Endothelial cell of umbilical vein (primary cell): ENCODE measurements around the gene STMN1. TPM values are rescaled to one million over a fixed set of nuclear protein-coding genes. Genes with fewer than 3 reads are reported as not detected.

ENCODE experiments used
- BruUV-seq: library from RNA; stranded (reverse); fragments of 400-500 nt; replicated peaks from 2 replicates; lab custom pipeline; 2021; lab: Mats Ljungman, UMichigan
- CTCF ChIA-PET: fragments of 300-600, 350-600 bp; sonication (Branson Sonifier 250); formaldehyde crosslinking; loops from one replicate; lab custom pipeline; 2021; ENCODE audit warnings: antibody characterized with exemption, inconsistent platforms; lab: Charles Lee
- POLR2A ChIA-PET: fragments of 300-600, 350-600 bp; sonication (Branson Sonifier 250); formaldehyde crosslinking; loops from one replicate; lab custom pipeline; 2021; ENCODE audit warnings: antibody characterized with exemption, inconsistent platforms; lab: Charles Lee
- DNase-seq: peaks from one replicate; pipeline ENCODE4 v3.0.0-alpha.2; 2011; ENCODE audit warnings: low read depth, low spot score
- FAIRE-seq: peaks from 2 replicates; lab custom pipeline; 2011; peaks lifted over from hg19 to GRCh38; lab: Jason Lieb, UNC
- H2AFZ ChIP-seq: 2 replicates; pipeline ENCODE4 v1.6.0; 2012; ENCODE audit warnings: low read depth, low read length, control low read depth, inconsistent platforms
- H3K27ac ChIP-seq: 2 replicates; pipeline ENCODE4 v1.5.1; 2011; ENCODE audit warnings: low read depth, mild to moderate bottlenecking, control low read depth, low read length, moderate library complexity; ENCODE audit not compliant: insufficient read depth
- H3K27me3 ChIP-seq, 2 experiments: 2 replicates each; pipeline versions ENCODE4 v1.6.0 to v1.6.1; 2011; ENCODE audit warnings: low read length in 2 of 2, mixed read lengths in 1 of 2; ENCODE audit not compliant: control insufficient read depth in 2 of 2, insufficient read depth in 2 of 2
- H3K36me3 ChIP-seq, 2 experiments: 2 replicates in 1 of 2; 3 replicates in 1 of 2; pipeline ENCODE4 v1.5.1; 2011; ENCODE audit warnings: low read length in 2 of 2, mild to moderate bottlenecking in 1 of 2, moderate library complexity in 1 of 2; ENCODE audit not compliant: control insufficient read depth in 2 of 2, insufficient read depth in 2 of 2; ENCODE audit errors: extremely low read depth in 1 of 2
- H3K4me1 ChIP-seq: 3 replicates; pipeline ENCODE4 v1.5.1; 2011; ENCODE audit warnings: mild to moderate bottlenecking, low read length; ENCODE audit not compliant: control insufficient read depth, insufficient read depth; ENCODE audit errors: extremely low read depth
- H3K4me2 ChIP-seq: 2 replicates; pipeline ENCODE4 v1.6.1; 2011; ENCODE audit warnings: low read length, control low read depth, mixed read lengths; ENCODE audit not compliant: insufficient read depth
- H3K4me3 ChIP-seq, 3 experiments: fragments of 200-600 bp in 1 of 3; sonication (generic), shearing (Covaris generic) in 1 of 3; replicated peaks in 1 of 3; 2 replicates each; pipeline ENCODE4 v1.5.1; 2011 to 2016; ENCODE audit warnings: control low read depth in 3 of 3, low read length in 3 of 3, mild to moderate bottlenecking in 2 of 3, inconsistent platforms in 1 of 3, low read depth in 1 of 3, moderate library complexity in 1 of 3; ENCODE audit not compliant: insufficient read depth in 1 of 3
- H3K79me2 ChIP-seq: 2 replicates; pipeline ENCODE4 v1.6.0; 2012; ENCODE audit warnings: low read length, inconsistent platforms; ENCODE audit not compliant: control insufficient read depth, insufficient read depth
- H3K9ac ChIP-seq: replicated peaks from 2 replicates; pipeline ENCODE3; 2011; ENCODE audit warnings: low read length, control low read depth; ENCODE audit not compliant: insufficient read depth; ENCODE audit errors: extremely low read depth
- H3K9me1 ChIP-seq: replicated peaks from 3 replicates; pipeline ENCODE4 v1.6.0; 2011; ENCODE audit warnings: mild to moderate bottlenecking, low read length; ENCODE audit not compliant: control insufficient read depth, insufficient read depth; ENCODE audit errors: extremely low read depth
- H3K9me3 ChIP-seq: replicated peaks from 2 replicates; pipeline ENCODE4 v1.5.1; 2012; ENCODE audit warnings: low read length, inconsistent platforms; ENCODE audit not compliant: control insufficient read depth, insufficient read depth
- H4K20me1 ChIP-seq: replicated peaks from 2 replicates; pipeline ENCODE3; 2011; ENCODE audit warnings: mild to moderate bottlenecking, low read length; ENCODE audit not compliant: control insufficient read depth, insufficient read depth; ENCODE audit errors: extremely low read depth
- CTCF ChIP-seq, 2 donors: IDR thresholded peaks; 1 replicate in 1 of 2; 2 replicates in 1 of 2; pipeline ENCODE4 v1.5.1; 2011; ENCODE audit warnings: low read length in 2 of 2, mild to moderate bottlenecking in 2 of 2, moderate library complexity in 2 of 2, control low read depth in 1 of 2, inconsistent platforms in 1 of 2, low read depth in 1 of 2; ENCODE audit not compliant: insufficient read depth in 1 of 2; ENCODE audit errors: extremely low read depth in 1 of 2
- EZH2 ChIP-seq: IDR thresholded peaks from 2 replicates; pipeline ENCODE4 v1.6.1; 2012; ENCODE audit warnings: borderline replicate concordance, low read depth, mild to moderate bottlenecking, moderate library complexity, low read length, inconsistent platforms; ENCODE audit not compliant: severe bottlenecking
- MYC ChIP-seq: IDR thresholded peaks from one replicate; pipeline ENCODE4 v1.6.1; 2011; ENCODE audit warnings: mild to moderate bottlenecking, low read depth, low read length
- POLR2A ChIP-seq: IDR thresholded peaks from 2 replicates; pipeline ENCODE4 v1.6.1; 2012; ENCODE audit warnings: low read depth, mild to moderate bottlenecking, control low read depth, low read length
- dilution Hi-C: fragments of 300-500 bp; cut with MboI; formaldehyde crosslinking; loops from one replicate; pipeline ENCODE4 v1.15.0; 2019; ENCODE audit warnings: low sequenced_read_pairs; ENCODE audit not compliant: extremely low pct_ligation_motif_present
- intact Hi-C: fragments of 100-400 bp; cut with micrococcal nuclease; formaldehyde crosslinking; loops from one replicate; pipeline ENCODE4 v1.10.0; 2022
- polyA plus RNA-seq, 4 experiments: library from polyadenylated mRNA; depleted of rRNA in 3 of 4; stranded (reverse) in 3 of 4; unstranded in 1 of 4; fragments of >200 nt; gene quantifications; 2 replicates each; pipeline versions ENCODE4 v1.2.1 to v1.2.3, GENCODE V29; 2011 to 2012; ENCODE audit warnings: missing spikeins in 1 of 4
- total RNA-seq: library from RNA; stranded (reverse); gene quantifications from 2 replicates; pipeline ENCODE4 v1.2.3, GENCODE V29; 2021

STMN1 gene
- total and polyA plus RNA-seq, 2 donors (not counting 3 experiments of a cell fraction or from before 2014, with no cell fraction given), result 102 to 503 TPM

- no peaks in the 10 kb centered on the region for H4K20me1 ChIP-seq
- peaks cover 7% of the 10 kb centered on the region for H3K4me1 ChIP-seq
- BruUV-seq, result no TSS peak
- ChIA-PET CTCF (interaction anchor here (0.6 to 2.9 kb wide), 10 partner anchors 12 to 328 kb away, joined by 3 to 20 read pairs (median 3); partner anchors contain the start of gene PAFAH2), POLR2A (interaction anchor here (0.6 kb wide), 2 partner anchors 14 to 482 kb away, joined by 3 read pairs; no protein-coding TSS in a partner anchor)
- FAIRE-seq (peak; percentile 18), DNase-seq (no peak)
- no peaks in the 10 kb centered on the region for H3K9me1 ChIP-seq
- no peaks in the 10 kb centered on the region for H3K9me3 ChIP-seq
- dilution Hi-C loops, result loop anchor here (25.0 kb wide), 1 partner anchor 111 kb away; the partner anchor contains the start of gene PAFAH2
- H3K4me3 ChIP-seq, result peak overlapping the region; percentile 33 to 54 (median 43)
- intact Hi-C loops, result loop anchor here (1.0 kb wide), 1 partner anchor 17 kb away; the partner anchor contains the start of gene AUNIP
- H3K27ac ChIP-seq, result no peak overlapping the region
- H3K27me3 ChIP-seq, result no peaks in the 10 kb centered on the region
- H3K36me3 ChIP-seq, result no peaks in the 10 kb centered on the region
- H2AFZ ChIP-seq, result peak overlapping the region; percentile 91
- no peaks in the 10 kb centered on the region for H3K79me2 ChIP-seq
- peak overlapping the region; percentile 45 for H3K4me2 ChIP-seq
- no peak overlapping the region for H3K9ac ChIP-seq
- TF ChIP-seq CTCF (IDR thresholded peaks at IDR 0.05; ENCODE audit: extremely low read depth in 1 of 2, insufficient read depth in 1 of 2, low read depth in 1 of 2, low read length in 2 of 2) (no peak), MYC (no peak), POLR2A (no peak), EZH2 (no peak)
Measured at GRCh38 chr1:25875856-25876692, 30.1 kb downstream of the STMN1 start.
